GM11168 (cell line): ENCODE results near the gene PLSCR5.

ENCODE experiments used
- in situ Hi-C: fragments of 300-500 bp; cut with MboI; formaldehyde crosslinking; loops from one replicate; pipeline ENCODE4 v1.12.0; 2022; ENCODE audit warnings: low sequenced_read_pairs; ENCODE audit not compliant: unreplicated experiment

PLSCR5 gene

DNA sequence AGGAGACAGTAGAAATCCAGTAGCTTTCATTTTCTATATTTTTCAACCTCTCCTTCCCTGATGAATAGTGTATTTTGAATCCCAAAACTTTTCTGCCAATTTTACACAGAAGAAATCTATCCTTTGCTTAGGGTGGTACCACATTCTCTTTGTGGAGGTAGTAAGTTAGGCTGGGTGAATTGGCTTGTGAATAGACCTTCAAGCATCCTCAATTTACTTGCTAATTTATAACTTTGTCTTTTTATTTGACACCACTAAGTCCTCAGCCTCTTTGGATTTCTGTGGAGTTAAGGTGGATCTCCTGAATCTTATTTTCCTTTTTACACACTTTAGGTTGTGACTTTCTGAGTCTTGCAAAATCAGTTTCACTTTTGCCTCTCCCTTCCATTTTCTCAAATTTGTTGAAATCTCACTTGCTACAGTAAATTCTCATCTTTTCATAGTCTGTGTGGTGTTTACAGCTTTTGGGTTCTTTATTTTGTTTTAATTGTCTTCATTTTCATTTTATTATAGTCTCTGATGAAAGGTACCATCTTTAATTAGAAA is 55.0 kb downstream of the PLSCR5 start:
- in situ Hi-C loops, result no loop called here

DNA sequence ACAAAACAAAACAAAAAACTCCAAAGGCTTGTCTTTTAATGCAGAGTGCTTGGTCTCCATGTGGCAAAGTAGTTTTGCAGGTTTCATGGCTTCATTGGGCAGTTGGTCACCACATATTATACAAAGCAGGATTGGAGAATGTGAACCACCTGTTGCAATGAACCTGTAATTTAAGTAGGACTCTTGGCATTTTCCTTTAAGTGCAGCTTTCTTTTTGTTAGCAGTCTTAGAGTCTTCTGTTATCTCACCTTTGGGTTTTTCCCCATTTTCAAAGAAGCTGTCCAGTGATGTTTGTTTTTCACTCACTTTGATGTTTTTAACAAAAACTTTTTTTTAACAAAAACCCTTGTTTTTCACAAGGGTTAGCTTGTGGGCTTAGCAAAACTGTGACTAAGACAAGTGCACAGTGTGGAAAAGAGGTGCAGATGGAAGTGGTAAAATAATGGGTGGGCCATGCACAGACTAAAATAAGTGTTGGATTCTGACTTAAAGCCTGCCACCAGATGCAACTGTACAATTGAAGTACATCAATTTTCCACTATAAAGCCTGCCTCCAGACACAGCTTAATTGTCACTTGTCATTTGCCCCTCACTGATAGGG is 57.8 kb downstream of the PLSCR5 start:
- in situ Hi-C loops, result no loop called here

DNA sequence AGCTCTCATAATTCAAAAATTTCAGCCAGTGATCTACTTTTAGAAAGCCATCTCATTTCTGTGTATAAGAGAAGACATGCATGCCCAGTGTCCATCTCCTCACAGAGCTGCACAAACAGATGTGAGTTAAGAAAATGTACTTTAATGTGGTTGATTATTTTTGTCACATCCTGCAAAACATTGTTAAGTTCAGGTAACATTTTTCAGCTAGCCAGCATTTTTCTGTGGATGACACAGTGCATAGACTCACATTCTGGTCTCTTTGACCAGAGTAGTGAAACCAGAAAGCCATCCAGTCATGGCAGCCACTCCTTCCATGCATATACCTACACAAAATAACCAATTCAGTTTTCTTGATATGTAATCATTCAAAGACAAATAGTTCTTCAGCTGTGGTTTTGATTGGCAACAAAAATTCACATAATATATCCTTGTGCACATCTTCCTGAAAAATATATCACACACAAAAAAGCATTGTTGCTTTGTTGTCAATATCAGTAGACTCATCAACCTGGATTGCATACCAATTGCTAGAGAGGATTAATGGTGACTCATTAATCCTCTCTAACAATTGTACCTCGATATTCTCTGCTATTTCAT is 58.7 kb downstream of the PLSCR5 start:
- in situ Hi-C loops, result no loop called here

DNA sequence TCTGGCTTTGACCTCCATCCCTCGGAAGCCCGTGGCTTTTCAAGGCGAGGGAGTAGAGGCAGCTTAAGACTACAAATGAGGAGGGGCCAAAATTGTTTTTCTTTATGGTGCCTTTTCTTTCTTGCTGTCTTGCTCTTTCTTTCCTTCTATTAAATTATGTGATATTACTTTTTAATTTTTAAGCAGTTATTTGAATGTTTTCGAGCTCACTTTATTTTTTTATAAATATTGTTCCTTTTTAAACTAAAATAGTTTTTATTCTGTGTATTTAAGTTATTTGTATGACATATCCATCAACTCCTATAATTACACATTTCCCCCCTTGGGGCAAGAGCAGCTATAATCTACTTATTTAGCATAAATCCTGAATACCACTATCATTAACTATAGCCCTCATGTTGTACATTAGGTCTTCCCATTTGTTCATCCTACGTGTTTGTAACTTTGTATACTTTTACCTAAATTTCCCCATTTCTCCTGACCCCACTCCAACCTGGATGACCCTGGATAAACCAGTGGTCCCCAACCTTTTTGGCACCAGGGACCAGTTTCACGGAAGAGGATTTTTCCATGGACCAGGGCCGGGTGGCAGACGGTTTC is 60.1 kb downstream of the PLSCR5 start:
- in situ Hi-C loops, result no loop called here

DNA sequence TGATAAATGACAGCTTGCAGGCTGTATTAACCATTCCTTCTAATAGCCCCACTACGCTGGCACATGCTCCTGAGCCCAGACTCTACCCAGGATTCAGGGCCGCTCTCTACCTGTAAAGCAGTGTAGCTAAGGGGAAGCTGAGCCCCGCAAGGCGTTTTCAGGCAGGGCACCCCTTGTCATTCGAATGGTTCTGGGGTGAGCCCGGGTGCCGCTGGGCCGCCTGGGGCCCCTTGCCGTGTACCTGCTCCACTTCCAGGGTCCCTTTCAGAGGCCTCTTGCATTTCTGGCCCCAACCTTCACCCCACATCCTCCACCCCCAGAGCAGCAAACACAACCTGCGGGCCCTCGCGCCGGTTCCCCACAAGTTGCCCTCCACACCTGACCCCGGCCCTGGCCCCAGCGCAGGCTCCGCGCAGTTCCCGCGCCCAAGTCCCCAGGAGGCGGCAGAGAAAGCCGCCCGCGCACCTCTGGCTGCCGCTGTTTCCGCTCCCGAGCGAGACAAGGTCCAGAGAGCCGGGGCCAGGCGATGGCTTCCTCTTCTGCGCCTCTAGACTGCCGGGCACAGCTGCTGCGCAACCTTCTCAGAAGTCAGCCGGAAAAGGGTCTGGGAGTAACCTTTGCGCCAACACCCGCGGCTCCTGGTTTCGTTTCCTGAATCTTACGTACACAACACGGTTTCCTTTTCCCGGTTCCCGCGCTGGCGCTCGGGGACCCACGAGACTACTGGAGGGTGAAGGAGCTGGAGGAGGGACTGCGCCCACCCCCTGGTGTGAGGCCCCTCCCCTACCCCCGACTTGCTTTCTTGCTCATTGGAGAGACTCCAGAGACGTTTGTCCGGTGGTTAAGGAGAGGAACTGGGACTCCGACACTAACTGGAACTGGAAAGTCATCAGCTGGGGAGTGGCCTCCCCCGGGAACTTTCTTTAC is 60.9 kb downstream of the PLSCR5 start, which contains the start of gene PLSCR1:
TSS of gene PLSCR1 (minus strand) at position 606 of the 927 bp plus-strand sequence. CDS start 8,055 bp downstream, outside the sequence.
- in situ Hi-C loops, result no loop called here

DNA sequence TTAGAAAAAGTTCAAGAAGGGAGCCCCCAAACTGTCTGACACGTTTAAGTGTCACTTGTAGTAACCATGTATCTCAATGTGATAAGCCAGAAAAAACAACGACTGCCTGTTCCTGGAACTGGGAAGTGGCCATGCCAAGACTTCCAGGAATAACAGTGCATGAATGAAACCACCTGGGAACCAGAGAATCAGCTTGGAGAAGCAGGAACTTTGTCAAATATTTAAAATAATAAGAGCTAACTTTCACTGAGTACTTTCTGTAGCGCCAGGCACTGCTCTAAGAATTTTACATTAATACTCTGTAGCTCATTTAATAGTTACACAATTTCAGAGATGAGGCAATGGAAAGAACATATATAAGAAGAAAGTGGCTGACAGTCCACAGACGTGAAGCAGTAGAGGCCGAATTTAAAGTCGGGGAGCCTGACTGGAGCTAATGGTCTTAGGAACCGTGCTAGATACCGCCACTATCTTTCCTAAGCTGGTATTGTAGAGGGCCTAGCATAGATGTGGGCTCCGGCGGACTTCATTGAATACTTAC is 61.6 kb downstream of the PLSCR5 start:
- in situ Hi-C loops, result no loop called here

DNA sequence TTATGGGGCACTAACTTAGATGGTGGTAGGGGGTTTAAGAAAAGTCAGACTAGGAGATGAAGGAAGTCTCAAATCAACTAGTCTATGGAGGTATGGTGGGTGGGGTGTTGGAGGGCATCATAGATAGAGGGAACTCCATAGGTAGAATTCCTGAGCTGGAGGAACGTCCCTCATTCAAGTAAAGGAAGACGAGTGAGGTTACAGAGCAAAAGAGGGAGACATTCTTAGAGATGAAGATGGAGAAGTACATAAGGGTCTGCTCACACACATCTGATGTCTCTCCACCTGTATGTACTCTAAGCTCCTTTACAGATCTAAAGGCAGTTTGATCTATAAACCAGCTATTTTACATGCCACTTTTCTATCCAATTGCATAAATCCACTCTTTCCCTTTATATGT is 62.2 kb downstream of the PLSCR5 start:
- in situ Hi-C loops, result no loop called here

DNA sequence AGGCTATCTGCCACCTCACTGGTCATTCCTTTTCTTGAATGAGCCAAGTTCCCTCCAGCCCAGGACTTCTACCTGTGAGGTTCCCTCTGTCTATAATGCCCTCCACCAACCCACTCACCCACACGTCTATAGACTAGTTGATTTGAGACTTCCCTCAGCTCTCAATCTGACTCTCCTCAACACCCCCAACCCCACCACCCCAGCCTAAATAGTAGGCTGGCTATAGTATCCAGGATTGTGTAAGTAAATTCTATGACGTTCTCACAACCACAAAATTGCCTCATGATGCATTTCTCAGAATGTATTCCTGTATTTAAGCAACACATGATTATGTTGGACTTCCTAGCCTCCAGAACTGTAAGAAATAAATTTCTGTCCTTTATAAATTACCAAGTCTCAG is 63.0 kb downstream of the PLSCR5 start:
- in situ Hi-C loops, result no loop called here

DNA sequence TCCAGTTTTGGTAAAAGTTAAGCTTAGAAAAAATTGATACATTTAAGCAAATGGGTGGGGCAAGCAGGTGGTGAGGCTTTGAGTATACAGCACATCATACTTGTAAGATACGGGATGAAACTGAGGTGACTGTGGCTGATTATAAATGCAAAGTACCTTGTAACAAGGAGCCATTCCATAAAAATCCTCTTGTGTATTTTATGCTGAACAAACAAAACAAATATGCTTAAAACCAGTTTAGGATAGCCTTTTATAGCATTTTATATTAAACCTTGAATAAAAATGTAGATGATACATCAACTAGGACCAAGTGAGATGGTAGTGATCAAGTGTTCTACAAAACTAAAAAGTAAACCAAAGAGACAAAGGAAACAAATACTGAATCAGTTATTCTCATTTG is 64.2 kb downstream of the PLSCR5 start:
- in situ Hi-C loops, result no loop called here

DNA sequence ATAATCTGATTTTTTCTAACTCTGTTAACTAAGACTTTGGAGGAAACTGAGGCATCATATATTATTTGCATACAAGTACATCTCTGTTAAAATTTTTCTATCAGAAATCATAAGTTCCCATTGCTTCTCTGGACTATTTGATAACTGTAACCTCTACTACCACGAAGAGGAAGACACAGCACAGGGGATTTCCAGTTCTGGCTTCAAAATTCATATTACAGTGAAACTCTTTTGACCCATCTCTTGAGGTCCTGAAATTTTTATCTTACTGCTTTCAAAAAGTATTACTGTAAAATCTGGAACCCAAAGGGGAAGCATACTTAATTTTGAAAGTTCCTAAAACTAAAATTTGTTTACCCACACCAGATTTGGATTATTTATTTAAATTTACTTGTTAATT is 64.9 kb downstream of the PLSCR5 start:
- in situ Hi-C loops, result no loop called here

DNA sequence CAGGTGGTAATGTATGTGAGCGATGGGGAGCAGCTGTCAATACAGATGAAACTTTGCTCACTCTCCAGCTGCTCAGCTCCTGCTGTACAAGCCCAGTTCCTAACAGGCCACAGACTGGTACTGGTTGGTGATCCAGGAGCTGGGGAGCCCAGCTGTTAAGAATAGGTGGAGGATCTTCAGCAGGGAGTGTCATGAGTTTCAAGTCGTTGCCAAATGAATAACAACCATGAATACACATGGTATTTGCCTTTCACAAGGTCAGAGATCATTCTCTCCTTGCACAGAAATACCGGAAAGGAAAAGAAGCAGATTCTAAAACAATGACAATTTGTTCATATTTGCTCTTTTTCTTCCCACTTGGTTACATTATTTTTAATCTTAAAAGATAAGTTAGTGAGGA is 65.8 kb downstream of the PLSCR5 start:
- in situ Hi-C loops, result no loop called here

DNA sequence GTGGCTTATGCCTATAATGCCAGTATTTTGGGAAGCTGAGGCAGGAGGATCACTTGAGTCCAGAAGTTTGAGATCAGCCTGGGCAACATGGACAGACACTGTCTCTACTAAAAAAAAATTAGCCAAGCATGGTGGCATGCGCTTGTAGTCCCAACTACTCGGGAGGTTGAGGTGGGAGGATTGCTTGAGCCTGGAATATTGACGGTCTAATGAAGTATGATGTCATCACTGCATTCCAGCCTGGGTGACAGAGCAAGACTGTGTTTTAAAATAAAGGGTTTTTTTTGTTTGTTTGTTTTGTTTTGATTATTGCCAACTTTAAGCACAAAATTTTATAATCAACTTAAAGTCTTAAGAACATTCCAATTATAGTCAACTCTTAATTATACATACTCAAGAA is 67.5 kb downstream of the PLSCR5 start:
- in situ Hi-C loops, result no loop called here

DNA sequence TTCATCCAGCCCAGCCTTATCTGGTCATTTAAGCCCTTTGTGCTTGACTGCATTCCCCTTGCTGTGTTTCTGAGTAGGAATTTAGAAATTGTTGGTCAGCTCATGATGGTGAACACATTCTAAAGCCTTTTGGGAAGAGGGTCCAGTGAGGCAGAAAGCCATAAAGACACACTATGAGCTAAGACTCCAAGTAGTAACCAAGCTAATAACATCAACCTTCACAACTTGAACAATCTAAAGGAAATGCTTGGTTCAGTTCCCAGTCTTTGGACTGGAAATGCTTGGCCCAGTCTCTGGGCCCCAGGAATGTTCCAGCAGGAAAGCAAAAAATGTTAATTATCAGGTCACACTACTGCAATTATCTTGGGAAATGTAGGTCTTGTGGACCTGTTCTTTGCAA is 68.5 kb downstream of the PLSCR5 start:
- in situ Hi-C loops, result no loop called here
